ENCODE data around the gene XPNPEP1.

GRCh38 chr10:109823196-109823595 lies 100.1 kb downstream of the XPNPEP1 start:
- TF ChIP-seq CTCF (IDR thresholded peaks at IDR 0.05; ENCODE audit: poor library complexity, severe bottlenecking) (no peak), EP300 (conservative IDR thresholded peaks at IDR 0.05; ENCODE audit: poor library complexity, severe bottlenecking) (no peak), POLR2AphosphoS5 (IDR thresholded peaks at IDR 0.05) (no peak), EZH2 (IDR thresholded peaks at IDR 0.05; ENCODE audit: borderline replicate concordance, insufficient read depth, low read length, poor library complexity, severe bottlenecking) (no peak), TAF1 (IDR thresholded peaks at IDR 0.05; ENCODE audit: low read depth) (no peak), REST (IDR thresholded peaks at IDR 0.05; ENCODE audit: borderline replicate concordance) (no peak), MXI1 (conservative IDR thresholded peaks at IDR 0.05; ENCODE audit: poor library complexity, severe bottlenecking) (no peak), SMC3 (conservative IDR thresholded peaks at IDR 0.05; ENCODE audit: poor library complexity) (no peak), RAD21 (conservative IDR thresholded peaks at IDR 0.05) (no peak)

Measured in neural cell (in vitro differentiated cells).